Stimulated activated CD4-positive, alpha-beta T cell treated with anti-CD3 and anti-CD28 coated beads, Interleukin-2, amount 100 ng/mL, for 24 hours (primary cell): Measurements from ENCODE around the gene COG2.
"Not testable (repeated sequence)": the region's sequence is repeated elsewhere in the genome, so short reads cannot be mapped to it uniquely, and the experiment has no call there.

ENCODE experiments used
- DNase-seq, 2 donors: peaks; one replicate each; pipeline ENCODE4 v3.0.0-alpha.2; 2020

Gene COG2, protein sequence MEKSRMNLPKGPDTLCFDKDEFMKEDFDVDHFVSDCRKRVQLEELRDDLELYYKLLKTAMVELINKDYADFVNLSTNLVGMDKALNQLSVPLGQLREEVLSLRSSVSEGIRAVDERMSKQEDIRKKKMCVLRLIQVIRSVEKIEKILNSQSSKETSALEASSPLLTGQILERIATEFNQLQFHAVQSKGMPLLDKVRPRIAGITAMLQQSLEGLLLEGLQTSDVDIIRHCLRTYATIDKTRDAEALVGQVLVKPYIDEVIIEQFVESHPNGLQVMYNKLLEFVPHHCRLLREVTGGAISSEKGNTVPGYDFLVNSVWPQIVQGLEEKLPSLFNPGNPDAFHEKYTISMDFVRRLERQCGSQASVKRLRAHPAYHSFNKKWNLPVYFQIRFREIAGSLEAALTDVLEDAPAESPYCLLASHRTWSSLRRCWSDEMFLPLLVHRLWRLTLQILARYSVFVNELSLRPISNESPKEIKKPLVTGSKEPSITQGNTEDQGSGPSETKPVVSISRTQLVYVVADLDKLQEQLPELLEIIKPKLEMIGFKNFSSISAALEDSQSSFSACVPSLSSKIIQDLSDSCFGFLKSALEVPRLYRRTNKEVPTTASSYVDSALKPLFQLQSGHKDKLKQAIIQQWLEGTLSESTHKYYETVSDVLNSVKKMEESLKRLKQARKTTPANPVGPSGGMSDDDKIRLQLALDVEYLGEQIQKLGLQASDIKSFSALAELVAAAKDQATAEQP

DNA sequence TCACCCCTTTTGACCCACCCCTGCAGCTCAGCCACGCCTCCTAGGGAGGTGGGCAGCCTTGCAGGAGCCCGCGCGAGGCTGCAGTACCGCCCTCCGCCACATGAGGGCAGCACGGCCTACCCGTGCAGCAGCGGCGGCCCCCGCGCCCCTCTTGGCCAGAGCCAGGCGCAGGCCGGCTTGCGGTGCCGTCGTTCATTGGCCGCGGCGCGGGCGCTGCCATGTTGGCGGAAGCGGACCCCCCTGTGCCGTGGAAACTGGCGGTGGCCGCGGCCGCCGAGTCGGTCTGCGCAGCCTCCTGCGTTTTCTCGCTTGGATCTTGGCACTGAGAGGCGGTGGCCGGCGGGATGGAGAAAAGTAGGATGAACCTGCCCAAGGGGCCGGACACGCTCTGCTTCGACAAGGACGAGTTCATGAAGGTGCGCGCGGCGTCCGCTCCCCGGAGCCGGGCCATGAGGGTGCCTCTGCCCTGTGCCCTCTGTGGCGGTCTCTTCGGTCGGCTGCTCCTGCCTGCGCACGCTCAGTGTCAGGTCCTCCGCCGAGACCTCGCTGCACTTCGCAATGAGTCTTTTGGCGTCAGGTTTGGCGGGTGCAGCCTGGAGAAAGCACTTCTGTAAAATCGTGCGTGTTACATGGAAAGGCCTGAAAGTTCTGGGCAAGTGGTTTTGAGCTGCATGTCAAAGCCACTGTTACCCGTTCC is at the start of gene COG2:
Gene COG2 (plus strand): TSS at position 219 of the 697 bp plus-strand sequence. CDS start 126 bp downstream, at position 345.
- peak; percentile 99 for DNase-seq

DNA sequence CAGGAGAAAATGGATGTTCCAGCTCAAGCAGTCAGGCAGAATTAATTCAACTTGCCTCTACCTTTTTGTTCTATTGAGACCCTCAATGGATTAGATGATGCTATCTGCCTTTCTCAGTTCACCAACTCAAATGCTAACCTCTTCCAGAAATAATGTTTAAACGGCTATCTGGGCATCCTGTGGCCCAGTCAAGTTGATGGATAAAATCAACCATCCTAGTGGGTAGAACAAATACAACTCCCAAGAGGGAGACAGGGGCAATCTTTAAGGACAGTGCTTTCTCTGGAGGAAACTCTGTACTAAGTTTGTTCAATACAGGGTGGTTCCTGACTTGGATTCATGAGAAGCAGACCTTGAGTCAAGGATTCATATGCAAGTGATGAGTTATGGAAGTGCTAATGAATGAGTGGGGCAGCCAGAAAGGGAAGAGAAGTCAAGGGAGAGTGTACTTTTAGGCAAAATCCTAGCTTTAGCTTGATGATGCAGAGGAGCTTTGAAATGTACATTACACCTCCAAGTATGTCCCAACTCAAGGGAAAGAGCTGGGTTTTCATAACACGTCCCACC is 49.4 kb upstream of the COG2 start:
- no peak for DNase-seq

DNA sequence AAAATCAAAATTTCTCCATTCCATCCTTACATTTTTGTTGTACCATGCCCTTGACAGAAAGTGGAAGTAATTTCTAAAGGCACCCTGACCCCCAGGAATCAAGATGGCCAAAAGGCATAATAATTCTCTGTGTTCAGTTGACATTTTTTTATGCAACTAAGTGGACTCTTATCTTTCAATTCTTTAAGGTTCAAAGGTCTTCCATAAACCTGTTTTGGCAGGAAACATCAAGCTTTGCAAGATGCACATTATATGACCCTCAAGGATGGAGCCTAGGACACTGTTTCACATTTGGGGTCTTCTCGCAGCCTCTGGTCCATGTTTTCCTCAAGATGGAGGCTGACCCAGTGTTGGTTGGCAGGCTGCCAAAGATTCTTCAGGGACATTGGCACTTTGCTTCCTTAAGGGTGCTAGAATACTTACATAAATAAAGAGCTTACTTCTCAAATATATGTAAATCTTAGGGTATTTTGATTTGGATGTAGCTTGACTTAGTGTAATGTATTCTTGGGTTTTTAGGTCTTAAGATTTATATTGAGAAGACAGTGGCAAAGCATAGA is 48.0 kb upstream of the COG2 start:
- DNase-seq, result no peak

DNA sequence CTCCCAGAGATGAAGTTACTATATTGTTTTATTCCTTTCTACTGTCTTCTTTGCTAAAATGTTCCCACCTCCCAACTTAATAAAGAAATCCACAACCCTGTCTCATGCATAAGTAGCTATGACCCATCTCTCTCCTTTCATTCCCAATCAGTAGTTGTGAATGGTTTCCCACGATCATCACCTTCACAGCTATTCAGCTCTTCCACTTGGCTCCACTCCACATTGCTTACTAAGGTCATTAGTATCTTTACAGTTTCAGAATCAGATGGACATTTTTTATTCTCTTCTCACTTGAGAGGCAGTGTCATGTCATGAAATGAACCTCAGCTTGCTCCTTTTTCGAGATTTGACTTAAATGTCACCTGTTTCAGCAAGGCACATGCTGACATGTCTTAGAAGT is 47.1 kb upstream of the COG2 start:
- no peak for DNase-seq

DNA sequence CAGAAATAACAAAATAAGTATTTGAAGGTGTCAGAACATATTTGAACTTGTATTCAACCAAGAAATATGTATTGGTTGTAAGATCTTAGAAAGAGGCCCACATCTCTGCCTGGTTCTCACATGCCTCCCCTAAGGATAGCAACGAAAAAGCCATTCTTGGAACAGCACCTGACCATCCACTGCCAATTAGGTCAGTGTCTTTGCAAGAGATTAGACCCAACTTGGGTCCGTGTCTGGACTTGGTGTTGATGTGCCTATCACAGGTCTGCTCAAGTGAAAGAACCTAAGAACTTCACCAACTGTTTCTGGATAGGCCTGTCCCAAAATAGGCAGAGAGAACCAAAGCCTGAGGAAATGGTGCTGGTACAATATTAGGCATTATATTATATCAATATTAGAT is 46.0 kb upstream of the COG2 start:
- DNase-seq, result no peak

DNA sequence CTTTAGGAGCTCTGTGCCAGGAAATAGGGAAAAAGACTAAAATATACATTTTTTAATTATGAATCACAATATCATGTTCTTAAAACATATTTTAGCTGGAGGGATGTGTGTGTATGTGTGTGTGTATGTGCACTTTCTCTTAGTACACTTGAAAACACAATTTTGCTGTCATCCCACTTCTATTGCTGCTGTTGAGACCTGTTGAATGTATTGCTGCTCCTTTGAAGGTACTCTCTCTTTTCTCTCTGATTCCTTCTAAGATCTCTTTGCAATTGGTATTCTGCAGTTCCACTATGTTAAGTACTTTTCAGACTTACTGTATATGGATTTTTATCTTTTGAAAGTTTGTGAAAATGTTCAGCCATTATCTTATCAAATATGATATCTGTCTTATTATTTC is 43.5 kb upstream of the COG2 start:
- no peak for DNase-seq

DNA sequence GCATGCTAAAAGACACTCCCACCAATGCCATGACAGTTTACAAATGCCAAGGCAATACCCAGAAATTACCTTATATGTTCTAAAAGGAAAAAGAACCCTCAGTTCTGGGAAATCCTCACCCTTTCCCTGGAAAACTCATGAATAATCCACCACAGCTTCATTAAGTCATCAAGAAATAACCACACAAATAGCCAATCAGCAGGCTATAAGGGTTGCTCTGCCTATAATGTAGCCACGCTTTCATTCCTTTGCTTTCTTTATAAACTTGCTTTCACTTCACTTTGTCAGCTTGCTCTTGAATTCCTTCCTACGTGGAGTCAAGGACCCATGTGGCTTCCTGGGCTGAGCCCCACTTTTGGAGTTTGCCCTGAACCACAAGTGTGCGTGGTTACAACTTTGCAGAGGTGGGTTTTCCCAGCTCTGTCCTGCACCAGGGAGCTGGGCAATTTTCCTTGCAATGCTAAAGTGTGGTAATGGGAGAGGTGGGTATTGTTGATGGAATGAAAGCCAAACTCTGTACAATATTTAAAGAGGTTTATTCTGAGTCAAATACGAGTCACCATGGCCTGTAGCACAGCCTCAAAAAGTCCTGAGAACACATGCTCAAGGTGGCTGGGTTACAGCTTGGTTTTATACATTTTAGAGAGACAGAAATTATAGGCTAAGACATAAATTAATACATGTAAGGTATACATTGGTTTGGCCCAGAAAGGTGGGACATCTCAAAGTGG is 42.2 kb upstream of the COG2 start:
- DNase-seq, result no peak

DNA sequence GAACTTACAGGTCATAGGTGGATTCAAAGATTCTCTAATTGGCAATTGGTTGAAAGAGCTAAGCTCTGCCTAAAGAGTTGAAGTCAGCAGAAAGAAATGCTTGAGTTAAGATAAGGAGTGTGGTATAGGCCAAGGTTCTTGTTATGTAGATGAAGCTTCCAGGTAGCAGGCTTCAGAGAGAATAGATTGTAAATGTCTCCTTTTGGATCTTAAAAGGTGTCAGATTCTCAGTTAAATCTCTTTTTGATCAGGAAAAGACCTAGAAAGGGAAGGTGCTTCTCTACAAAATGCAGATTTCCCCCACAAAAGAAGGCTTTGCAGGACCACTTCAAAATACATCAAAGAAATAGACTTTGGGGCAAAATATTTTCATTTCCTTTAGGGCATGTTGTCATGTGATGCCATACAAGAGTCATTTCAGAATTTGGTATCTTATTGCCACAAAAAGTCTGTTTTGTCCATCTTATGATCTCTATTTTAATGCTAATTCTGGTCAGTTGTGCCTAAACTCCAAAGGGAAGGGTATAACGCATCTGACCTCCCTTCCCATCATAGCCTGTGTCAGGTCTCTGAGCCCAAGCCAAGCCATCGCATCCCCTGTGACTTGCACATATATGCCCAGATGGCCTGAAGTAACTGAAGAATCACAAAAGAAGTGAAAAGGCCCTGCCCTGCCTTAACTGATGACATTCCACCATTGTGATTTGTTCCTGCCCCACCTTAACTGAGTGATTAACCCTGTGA is 41.5 kb upstream of the COG2 start:
- DNase-seq, result not testable (repeated sequence)

DNA sequence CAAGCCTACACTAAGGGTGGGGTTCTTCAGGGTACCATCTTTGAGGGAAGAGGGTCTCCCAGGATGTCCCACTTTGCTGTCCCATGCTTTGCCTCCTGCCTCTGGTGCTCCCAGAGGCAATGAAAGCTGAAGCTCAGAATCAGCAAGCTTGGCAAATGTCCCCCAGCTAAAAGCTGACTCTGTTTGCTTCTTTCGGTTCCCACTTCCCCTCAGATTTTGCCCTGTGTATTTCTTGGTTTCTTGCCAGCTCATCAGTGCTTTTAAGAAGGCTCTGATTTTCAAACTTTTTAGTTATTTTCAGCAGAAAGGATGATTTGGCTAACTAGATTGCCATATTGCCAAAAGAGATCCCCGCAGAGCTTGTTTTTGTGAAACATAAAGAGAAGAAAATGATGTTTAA is 33.1 kb upstream of the COG2 start:
- DNase-seq, result no peak

DNA sequence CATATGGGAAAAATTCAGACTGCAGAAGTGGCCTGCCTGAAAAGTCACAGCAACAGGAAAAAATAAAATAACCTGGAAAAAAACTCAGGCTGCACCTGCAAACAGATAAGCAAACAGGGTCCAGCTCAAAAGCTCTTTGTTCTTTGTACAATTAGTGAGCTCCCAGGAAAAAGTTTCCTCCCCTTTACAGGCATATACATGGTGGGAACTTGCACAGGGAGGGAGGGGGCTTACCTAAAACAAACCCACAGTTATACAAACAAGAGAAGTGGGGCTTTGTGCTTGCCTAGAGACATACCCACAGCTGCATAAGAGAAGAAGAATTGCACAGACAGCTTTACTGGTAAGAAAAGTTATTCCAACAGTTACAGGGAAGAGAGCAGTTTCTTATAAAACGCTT is 31.7 kb upstream of the COG2 start:
- DNase-seq, result no peak

DNA sequence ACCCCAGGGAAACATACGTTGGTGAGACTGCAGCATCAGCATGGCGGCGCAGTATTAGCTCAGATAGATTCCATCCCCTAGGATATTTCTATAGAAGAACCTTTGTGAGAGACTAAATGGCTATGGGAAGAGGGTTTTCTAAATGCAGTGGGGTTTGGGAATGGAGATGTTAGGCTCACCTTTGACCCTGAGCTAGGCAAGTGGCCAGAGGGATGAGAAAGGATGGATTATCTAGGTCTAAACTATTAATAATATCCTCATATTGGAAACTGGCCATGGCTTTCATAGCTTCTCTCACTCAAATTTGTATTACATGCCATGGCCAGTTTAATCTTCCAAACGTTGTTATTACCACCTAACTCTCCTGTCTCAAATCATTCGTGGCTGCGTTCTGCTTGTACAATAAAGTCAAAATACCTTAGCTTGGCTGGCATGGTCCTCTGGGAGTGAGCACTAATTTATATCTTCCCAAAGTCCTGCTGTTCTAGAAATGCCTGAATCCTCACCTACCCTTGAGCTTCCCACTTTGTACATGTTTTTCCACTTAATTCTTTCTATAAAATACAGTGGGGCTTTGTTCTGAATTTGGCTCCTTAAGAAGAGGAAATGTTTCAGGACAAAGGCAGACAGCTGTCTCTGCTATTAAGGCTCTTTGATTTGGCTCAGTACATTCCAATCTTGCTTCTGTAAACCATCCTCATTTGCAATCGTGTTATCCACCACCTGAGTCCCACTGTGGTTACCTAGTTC is 31.0 kb upstream of the COG2 start:
- no peak for DNase-seq

DNA sequence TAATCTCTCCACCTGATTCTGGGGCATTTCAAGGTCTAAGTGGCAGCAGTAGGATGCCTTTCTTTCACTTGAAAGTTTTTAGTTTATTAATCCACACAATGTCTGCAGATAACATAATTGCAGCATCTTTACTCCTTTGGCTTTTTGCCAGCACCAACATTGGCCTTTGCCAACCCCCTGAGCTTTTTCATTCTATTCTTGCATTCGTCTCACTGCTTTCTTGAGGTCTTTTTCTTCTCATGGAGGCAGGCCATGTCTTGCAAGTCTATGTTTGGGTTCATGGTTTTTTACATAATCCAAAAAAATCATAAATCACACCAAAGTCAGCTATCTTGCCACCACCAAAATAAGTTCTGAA is 30.4 kb upstream of the COG2 start:
- DNase-seq, result no peak

DNA sequence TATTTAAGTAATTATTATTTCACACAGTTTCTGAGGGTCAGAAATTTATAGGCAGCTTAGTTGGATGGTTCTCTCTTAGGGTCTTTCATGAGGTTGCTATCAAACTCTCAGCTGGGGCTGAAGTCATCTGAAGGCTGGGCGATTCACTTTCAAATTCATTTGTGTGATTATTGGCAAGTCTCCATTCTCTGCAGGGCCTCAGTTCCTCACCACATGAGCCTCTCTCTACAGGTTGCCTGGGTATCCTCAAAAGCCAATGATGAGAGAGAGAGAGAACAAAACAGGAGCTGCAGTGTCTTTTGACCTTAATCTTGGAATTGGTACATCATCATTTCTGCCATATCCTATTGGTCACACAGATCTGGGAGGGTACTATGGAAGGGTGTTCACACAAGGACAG is 29.6 kb upstream of the COG2 start:
- DNase-seq, result no peak

DNA sequence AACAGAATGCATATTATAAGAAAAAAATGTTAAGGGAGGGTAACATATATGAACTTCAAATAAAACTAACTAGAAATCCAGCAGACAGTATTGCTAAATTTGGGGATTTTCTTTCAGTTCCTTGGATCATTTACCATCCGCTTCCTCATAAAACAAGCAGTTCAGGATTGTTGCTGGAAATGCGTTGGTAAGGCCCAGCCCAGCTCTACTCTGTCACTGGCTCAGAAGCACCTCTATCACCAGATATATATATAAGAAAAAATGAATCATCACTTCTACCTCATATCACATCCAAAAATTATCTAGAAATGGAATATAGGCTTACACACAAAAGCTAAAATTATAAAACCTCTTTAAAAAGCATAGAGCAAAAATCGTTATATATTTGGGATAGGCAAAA is 28.2 kb upstream of the COG2 start:
- no peak for DNase-seq

DNA sequence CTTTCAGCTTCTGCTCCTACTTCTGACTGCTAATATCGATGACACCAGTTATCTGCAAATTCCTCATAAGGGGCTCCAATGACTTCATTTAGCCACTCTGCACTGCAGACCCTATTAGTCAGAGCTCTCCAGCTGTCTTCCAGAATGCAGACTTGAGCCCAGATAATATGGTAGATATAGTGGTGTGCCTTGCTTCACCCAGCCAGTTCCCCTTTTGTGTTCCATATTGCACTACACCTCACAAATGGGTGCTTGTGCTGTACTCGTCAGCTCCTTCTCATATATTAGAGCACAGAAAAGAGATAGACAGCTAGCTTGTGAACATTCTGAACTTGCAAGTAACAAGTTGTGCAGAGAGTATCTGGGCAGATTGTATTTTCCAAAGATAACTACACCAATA is 23.7 kb upstream of the COG2 start:
- no peak for DNase-seq

DNA sequence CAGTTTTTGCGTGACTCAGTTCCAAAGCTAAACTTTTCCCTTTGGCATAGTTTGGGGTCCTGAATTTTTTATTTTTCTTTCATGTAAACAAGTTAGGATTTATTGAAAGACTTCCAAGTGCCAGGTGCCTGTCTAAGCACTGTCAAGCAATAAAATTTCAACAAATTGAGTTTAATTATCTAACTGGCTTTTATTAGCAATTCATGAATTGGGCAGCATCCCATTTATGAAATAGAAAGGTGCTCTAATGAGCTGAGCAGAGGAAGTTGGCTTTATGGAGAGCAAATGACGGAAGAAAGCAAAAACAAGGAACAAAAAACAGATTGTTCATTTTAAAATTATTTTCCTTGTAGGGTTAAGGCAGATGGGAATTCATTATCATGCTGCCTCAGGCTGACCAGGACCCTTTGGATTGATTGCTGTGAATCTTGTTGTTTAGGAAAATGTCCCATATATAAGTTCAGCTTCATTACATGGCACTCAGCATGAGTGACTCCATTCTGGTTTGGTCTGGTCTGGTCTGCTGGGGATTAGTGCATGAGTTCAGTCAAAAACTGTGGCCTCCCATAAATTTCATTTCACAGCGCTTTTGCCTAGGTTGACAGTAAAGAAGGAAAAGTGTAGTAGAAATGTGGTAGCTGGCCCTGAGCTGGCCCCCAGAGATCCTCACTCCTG is 21.5 kb upstream of the COG2 start:
- no peak for DNase-seq

DNA sequence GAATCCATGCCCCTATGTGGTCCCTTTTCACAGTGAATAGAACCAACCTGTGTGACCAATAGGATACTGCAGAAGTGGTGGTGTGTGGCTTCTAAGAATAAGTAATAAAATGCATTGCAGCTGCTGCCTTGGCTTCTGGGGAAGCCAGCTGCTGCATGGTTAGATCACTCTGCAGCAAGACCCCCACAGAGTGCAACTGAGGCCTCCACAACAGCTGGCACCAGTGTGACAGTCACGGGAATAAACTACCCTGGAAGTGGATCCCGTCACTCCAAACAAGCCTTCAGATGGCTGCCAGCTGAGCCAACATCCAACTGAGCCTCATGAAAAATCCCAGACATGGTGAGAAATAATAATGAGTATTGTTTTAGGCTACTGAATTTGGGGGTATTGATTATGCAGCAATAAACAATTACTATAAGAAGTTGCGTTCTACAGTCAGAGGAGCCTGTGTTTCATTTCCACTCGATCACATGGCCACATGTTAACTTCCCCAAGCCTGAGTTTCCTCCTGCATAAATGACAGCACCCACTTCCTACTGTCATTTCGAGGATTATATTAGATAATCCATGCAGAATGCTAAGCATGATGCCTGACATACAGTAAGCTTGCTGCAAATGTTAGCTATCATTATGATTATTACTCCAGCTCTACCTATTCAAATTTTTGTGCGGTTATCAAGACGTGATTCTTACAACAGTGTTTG is 20.8 kb upstream of the COG2 start:
- DNase-seq, result no peak

DNA sequence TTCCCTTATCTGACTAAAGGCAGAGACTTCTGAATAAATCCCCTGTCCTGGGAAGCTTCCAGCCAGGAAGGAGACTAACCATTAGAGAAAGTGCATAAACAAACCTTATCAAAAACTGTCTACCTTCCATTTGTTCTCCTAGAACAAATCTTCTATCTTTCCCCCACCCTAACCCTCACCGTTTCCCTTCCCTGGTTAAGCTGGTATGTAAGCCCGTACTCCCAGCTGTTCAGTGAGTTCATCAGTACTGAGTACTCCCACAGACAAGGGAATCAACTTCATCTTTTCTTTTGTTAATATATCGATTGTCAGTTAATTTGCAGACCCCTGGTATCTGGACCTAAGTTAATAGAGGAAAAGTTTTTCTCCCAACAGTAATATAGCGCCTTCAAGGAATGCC is 20.1 kb upstream of the COG2 start:
- DNase-seq, result no peak

DNA sequence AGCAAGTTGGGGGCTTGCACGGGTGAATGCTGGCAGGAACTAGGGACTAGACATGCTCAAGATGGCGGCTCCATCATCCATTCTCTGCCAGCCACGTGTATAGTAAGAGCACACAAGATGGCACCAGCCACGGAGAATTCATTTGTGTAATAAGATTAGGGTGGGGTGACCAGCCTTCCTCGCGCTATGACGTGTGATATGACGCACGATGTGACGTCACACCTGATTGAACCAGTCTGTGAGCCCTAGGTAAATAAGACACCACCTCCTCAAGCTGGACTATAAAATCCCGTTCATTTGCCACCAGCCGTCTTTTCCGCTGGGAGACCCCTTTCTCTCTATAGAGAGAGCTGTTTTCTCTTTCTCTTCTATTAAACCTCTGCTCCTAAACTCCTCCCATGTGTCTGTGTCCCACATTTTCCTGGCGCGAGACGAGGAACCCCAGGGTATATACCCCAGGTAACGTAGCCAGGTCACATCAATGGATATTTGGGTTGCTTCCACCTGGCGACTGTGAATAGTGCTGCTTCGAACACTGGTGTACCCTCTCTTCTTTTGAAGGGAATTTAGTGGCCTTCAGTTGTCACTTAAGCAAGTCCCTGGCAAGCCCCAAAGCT is 18.1 kb upstream of the COG2 start:
- no peak for DNase-seq
